ENCODE data around the gene CAMK1. TPM values are rescaled to one million over a fixed set of nuclear protein-coding genes. Genes with fewer than 3 reads are reported as not detected.

Gene CAMK1
- total RNA-seq, 1 donor from 2014 or later = 18.0 TPM

GRCh38 chr3:9810846-9811245 is 41.1 kb upstream of the CAMK1 start:
- no peak for TF ChIP-seq CTCF (IDR thresholded peaks at IDR 0.05; ENCODE audit: insufficient read depth, low read length, poor library complexity, severe bottlenecking)
- no peak for DNase-seq (ENCODE audit: low read depth)
- H3K4me3 ChIP-seq (ENCODE audit: low read depth, low read length) = no peak overlapping the region
- H3K36me3 ChIP-seq (ENCODE audit: control insufficient read depth, insufficient read depth, low read length) = peaks cover 1% of the 10 kb centered on the region
- H3K27me3 ChIP-seq (ENCODE audit: control insufficient read depth, insufficient read depth, low read length) = no peaks in the 10 kb centered on the region

- no peak for DNase-seq (ENCODE audit: low read depth)
- Histone ChIP-seq H3K4me3 (ENCODE audit: low read depth, low read length) (peak overlapping the region; percentile 53), H3K36me3 (ENCODE audit: control insufficient read depth, insufficient read depth, low read length) (peaks cover 1% of the 10 kb centered on the region), H3K27me3 (ENCODE audit: control insufficient read depth, insufficient read depth, low read length) (no peaks in the 10 kb centered on the region)
- no peak for TF ChIP-seq CTCF (IDR thresholded peaks at IDR 0.05; ENCODE audit: insufficient read depth, low read length, poor library complexity, severe bottlenecking)
Observed at GRCh38 chr3:9810433-9810770, 40.7 kb upstream of the CAMK1 start.

GRCh38 chr3:9809615-9810432 is 40.1 kb upstream of the CAMK1 start, which contains the start of gene TTLL3:
TSS of gene TTLL3 (plus strand) at chr3:9810262. CDS start at chr3:9810662, 400 bp downstream.
- DNase-seq (ENCODE audit: low read depth) = no peak
- TF ChIP-seq CTCF (IDR thresholded peaks at IDR 0.05; ENCODE audit: insufficient read depth, low read length, poor library complexity, severe bottlenecking) = no peak
- Histone ChIP-seq H3K36me3 (ENCODE audit: control insufficient read depth, insufficient read depth, low read length) (peaks cover 1% of the 10 kb centered on the region), H3K27me3 (ENCODE audit: control insufficient read depth, insufficient read depth, low read length) (no peaks in the 10 kb centered on the region), H3K4me3 (ENCODE audit: low read depth, low read length) (peak within 1 kb of the TSS; percentile 53)

GRCh38 chr3:9809239-9809614 is 39.5 kb upstream of the CAMK1 start:
- TF ChIP-seq CTCF (IDR thresholded peaks at IDR 0.05; ENCODE audit: insufficient read depth, low read length, poor library complexity, severe bottlenecking) = no peak
- H3K4me3 ChIP-seq (ENCODE audit: low read depth, low read length) = no peak overlapping the region
- H3K36me3 ChIP-seq (ENCODE audit: control insufficient read depth, insufficient read depth, low read length) = peaks cover 1% of the 10 kb centered on the region
- no peak for DNase-seq (ENCODE audit: low read depth)
- H3K27me3 ChIP-seq (ENCODE audit: control insufficient read depth, insufficient read depth, low read length) = no peaks in the 10 kb centered on the region

- TF ChIP-seq CTCF (IDR thresholded peaks at IDR 0.05; ENCODE audit: insufficient read depth, low read length, poor library complexity, severe bottlenecking) = peak; percentile 46
- no peak for DNase-seq (ENCODE audit: low read depth)
- peaks cover 1% of the 10 kb centered on the region for H3K36me3 ChIP-seq (ENCODE audit: control insufficient read depth, insufficient read depth, low read length)
Observed at GRCh38 chr3:9808345-9809037, 38.7 kb upstream of the CAMK1 start.

More at GRCh38 chr3:9808345-9809037, 38.7 kb upstream of the CAMK1 start:
- H3K27me3 ChIP-seq (ENCODE audit: control insufficient read depth, insufficient read depth, low read length) = no peaks in the 10 kb centered on the region
- no peak overlapping the region for H3K4me3 ChIP-seq (ENCODE audit: low read depth, low read length)
